Ishikawa (cell line): ENCODE data around the gene TMED8.

ENCODE experiments used
- CEBPB ChIP-seq: IDR thresholded peaks from 2 replicates; pipeline ENCODE4 v1.6.1; 2012
- CREB1 ChIP-seq: IDR thresholded peaks from 2 replicates; pipeline ENCODE4 v1.6.1; 2012; ENCODE audit warnings: low read depth
- EGR1 ChIP-seq: IDR thresholded peaks from 2 replicates; pipeline ENCODE4 v1.6.1; 2012
- EP300 ChIP-seq: IDR thresholded peaks from 2 replicates; pipeline ENCODE4 v1.6.1; 2012; ENCODE audit warnings: borderline replicate concordance
- FOXM1 ChIP-seq: IDR thresholded peaks from 2 replicates; pipeline ENCODE4 v1.6.1; 2012; ENCODE audit warnings: low read depth, borderline replicate concordance
- NFIC ChIP-seq: IDR thresholded peaks from 2 replicates; pipeline ENCODE4 v1.6.1; 2012
- RAD21 ChIP-seq: IDR thresholded peaks from 2 replicates; pipeline ENCODE4 v1.6.1; 2012; ENCODE audit warnings: low read depth
- REST ChIP-seq: IDR thresholded peaks from 2 replicates; pipeline ENCODE4 v1.6.1; 2012; ENCODE audit warnings: low read depth, mild to moderate bottlenecking
- TAF1 ChIP-seq: IDR thresholded peaks from 2 replicates; pipeline ENCODE4 v1.6.1; 2012; ENCODE audit warnings: low read depth, mild to moderate bottlenecking
- TCF12 ChIP-seq: IDR thresholded peaks from 2 replicates; pipeline ENCODE4 v1.6.1; 2012; ENCODE audit warnings: low read depth
- TEAD4 ChIP-seq: IDR thresholded peaks from 2 replicates; pipeline ENCODE4 v1.6.1; 2012
- USF1 ChIP-seq: IDR thresholded peaks from 2 replicates; pipeline ENCODE4 v1.6.1; 2012
- YY1 ChIP-seq: IDR thresholded peaks from 2 replicates; pipeline ENCODE4 v1.6.1; 2012; ENCODE audit warnings: low read depth
- ZBTB7A ChIP-seq: IDR thresholded peaks from 2 replicates; pipeline ENCODE4 v1.6.1; 2012; ENCODE audit warnings: low read depth
- TF ChIP-seq, protein P1 (sequence below): IDR thresholded peaks from 2 replicates; pipeline ENCODE4 v1.6.1; 2012

Gene TMED8

DNA sequence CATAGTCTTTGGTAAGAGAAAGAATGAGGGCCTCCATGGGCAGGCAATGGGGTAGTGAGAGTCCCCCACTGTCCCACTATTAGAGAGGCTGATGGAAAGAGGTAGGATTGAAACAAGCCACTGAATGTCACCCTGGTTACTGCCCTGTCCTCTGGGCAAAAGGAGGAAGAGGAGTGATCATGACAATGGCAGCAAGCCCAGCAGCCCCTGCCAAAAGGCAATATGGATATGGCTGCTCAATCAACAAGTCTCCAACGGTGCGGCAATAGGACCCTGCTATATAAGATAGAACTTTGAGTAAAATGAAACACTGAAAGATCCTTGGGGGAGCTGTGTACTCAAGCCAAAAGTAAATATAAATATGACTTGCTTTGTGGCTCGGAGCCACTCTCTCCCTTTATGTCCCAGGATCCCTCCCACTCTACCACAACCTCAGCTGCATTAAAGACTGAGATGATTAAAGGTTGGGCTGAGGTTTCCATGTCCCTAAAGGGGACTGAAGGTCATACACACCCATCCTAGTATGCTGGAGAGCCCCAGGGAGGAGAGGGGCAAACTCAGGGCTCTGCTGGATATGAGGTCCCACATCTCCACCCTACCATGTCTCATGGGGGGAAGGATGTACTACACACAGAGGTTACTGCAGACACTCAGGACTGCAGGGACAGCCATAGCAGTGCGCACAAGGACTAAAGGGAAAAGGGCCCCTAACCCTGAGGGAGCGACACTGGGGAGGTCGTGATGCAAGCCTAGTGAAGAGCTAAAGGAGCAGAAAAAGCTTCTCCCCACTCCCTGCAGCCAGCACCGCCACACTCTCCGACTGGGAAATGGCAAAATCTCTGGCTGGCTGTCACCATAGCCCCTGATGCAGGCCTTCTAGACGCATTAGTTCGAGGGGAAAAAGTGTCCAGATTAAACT lies 62.1 kb downstream of the TMED8 start:
- no peak for TF ChIP-seq ZBTB7A
- TF ChIP-seq CREB1 = no peak
- no peak for TF ChIP-seq FOXM1
- no peak for TF ChIP-seq TCF12
- TF ChIP-seq REST = no peak
- TF ChIP-seq CEBPB = no peak

GRCh38 chr14:77314043-77314442 lies 62.9 kb downstream of the TMED8 start:
- TF ChIP-seq USF1 (no peak), REST (no peak), YY1 (no peak), TAF1 (no peak), RAD21 (no peak), ZBTB7A (no peak), CEBPB (no peak), NFIC (no peak), TCF12 (no peak), EP300 (no peak), EGR1 (no peak), TEAD4 (no peak), FOXM1 (no peak), CREB1 (no peak)
- TF ChIP-seq, protein P1, sequence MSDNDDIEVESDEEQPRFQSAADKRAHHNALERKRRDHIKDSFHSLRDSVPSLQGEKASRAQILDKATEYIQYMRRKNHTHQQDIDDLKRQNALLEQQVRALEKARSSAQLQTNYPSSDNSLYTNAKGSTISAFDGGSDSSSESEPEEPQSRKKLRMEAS = no peak

DNA sequence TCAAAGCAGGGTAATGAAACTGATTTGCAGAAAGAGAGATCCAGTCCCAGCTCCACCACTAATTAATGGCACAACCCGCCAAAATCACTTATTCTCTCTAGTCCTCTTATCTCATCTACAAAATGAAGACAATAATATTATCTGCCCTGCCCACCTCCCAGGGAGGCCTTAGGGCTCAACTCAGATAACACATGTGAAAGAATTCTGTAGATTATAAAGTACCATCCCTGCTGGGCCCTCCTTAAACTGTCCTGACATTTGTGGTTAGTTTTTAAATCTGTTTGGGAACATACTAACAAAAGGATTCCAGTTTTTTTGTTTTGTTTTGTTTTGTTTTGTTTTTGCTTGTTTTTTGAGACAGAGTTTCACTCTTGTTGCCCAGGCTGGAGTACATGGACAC lies 63.5 kb downstream of the TMED8 start:
- TF ChIP-seq, protein P1 = no peak
- TF ChIP-seq USF1 = no peak
- no peak for TF ChIP-seq TAF1
- TF ChIP-seq RAD21 = no peak
- no peak for TF ChIP-seq TEAD4
- no peak for TF ChIP-seq ZBTB7A
- no peak for TF ChIP-seq EGR1
- TF ChIP-seq EP300 = no peak
- no peak for TF ChIP-seq CEBPB
- no peak for TF ChIP-seq YY1
- TF ChIP-seq NFIC = no peak
- TF ChIP-seq CREB1 = no peak

GRCh38 chr14:77311217-77311616 lies 65.7 kb downstream of the TMED8 start:
- no peak for TF ChIP-seq YY1
- TF ChIP-seq EGR1 = no peak
- no peak for TF ChIP-seq CREB1
- no peak for TF ChIP-seq TCF12
- peak; percentile 33; the same call in 1 of the 2 replicates for TF ChIP-seq CEBPB

DNA sequence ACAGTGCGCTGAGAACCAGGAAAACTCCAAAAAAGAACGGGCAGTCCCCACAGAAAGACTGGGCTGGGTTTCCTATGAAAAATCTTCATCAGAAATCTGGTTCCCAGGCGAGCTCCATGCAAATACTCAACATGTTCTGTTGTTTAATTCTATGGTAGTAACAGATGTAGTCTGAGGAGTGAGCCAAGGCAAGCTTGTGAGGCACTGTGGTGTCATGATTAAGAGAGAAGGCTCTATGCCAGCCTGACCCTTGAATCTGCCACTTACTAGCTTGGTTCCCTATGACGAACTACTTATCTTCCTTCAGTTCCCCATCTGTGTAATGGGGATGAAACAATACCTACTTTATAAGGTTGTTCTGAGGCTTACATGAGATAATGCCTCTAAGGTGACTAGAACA lies 66.9 kb downstream of the TMED8 start:
- TF ChIP-seq TAF1 = no peak
- TF ChIP-seq CEBPB = no peak
- no peak for TF ChIP-seq ZBTB7A
- no peak for TF ChIP-seq YY1
- TF ChIP-seq NFIC = no peak
- TF ChIP-seq CREB1 = no peak
- TF ChIP-seq EGR1 = no peak
- no peak for TF ChIP-seq REST
- TF ChIP-seq USF1 = no peak
- TF ChIP-seq TCF12 = no peak
- TF ChIP-seq EP300 = no peak
- TF ChIP-seq, protein P1 = no peak
- TF ChIP-seq TEAD4 = no peak
- no peak for TF ChIP-seq FOXM1
- TF ChIP-seq RAD21 = no peak
